ENCODE data around the gene GNG13. TPM values are rescaled to one million over a fixed set of nuclear protein-coding genes. Genes with fewer than 3 reads are reported as not detected.

GNG13 gene
- total RNA-seq, 1 experiment from 2014 or later, result not detected

DNA sequence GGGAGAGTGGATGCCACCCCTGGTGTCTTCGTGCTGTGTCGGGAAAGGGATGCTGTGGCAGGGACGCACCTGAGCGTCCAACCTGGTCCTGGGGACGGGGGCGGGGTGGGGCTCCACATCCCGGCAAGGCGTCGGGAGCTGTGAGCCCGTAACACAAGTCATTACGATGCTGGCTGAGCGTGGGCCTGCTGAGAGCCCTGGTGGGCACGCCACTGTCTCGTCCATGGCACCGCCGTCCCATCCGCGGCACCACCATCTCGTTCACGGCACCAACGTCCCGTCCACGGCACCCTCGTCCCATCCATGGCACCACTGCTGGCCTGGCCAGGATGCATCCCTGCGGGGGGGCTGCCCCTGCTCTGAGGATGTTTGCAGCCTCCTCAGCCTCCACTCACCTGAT, 24.1 kb upstream of the GNG13 start:
- no peak overlapping the region for H4K8ac ChIP-seq (replicated peaks; ENCODE audit: insufficient read length, low read depth, low read length)

More for the DNA sequence above, 24.1 kb upstream of the GNG13 start:
- Mint-ChIP-seq H3K4me1 (peaks cover 16 to 21% of the 10 kb centered on the region in 2 experiments), H3K9me3 (peaks cover 0 to 4% of the 10 kb centered on the region in 2 experiments; a peak in 1 of 5 replicates), H3K27me3 (ENCODE audit: low read depth) (peaks cover 19% of the 10 kb centered on the region), H3K27ac (no peak overlapping the region), H3K36me3 (ENCODE audit: insufficient read depth in 1 of 3, low read depth in 3 of 3) (no peaks in the 10 kb centered on the region), H3K4me3 (no peak overlapping the region)
- no peak overlapping the region for H3K56ac ChIP-seq (ENCODE audit: insufficient read length, low read depth, low read length)
- no peak overlapping the region for H3K27ac ChIP-seq (ENCODE audit: insufficient read length, low read depth, low read length)
- H2BK20ac ChIP-seq (ENCODE audit: low read depth, low read length, poor library complexity, severe bottlenecking), result no peak overlapping the region
- no peaks in the 10 kb centered on the region for H3K9me3 ChIP-seq (ENCODE audit: control insufficient read depth, low read depth, low read length)
- no peak overlapping the region for H3K18ac ChIP-seq (ENCODE audit: insufficient read length, low read depth, low read length)
- H3K23ac ChIP-seq (ENCODE audit: insufficient read length, low read depth, low read length), result no peak overlapping the region
- no peaks in the 10 kb centered on the region for H3K27me3 ChIP-seq (ENCODE audit: insufficient read depth, low read length)
- no peak overlapping the region for H2BK15ac ChIP-seq (ENCODE audit: low read depth, low read length)
- H3K79me1 ChIP-seq (ENCODE audit: insufficient read depth, low read depth, low read length, poor library complexity, severe bottlenecking), result no peaks in the 10 kb centered on the region
- H2BK5ac ChIP-seq (ENCODE audit: insufficient read length, low read length), result no peak overlapping the region
- H3K23me2 ChIP-seq (ENCODE audit: insufficient read length, low read depth, low read length, poor library complexity, severe bottlenecking), result no peaks in the 10 kb centered on the region
- no peak for TF ChIP-seq CTCF (conservative IDR thresholded peaks at IDR 0.05)
- no peaks in the 10 kb centered on the region for H4K20me1 ChIP-seq (ENCODE audit: control insufficient read depth, insufficient read depth, insufficient read length)
- no peak overlapping the region for H2AFZ ChIP-seq (ENCODE audit: low read length)
- no peak overlapping the region for H3K4ac ChIP-seq (ENCODE audit: low read depth, low read length)
- no peak overlapping the region for H4K5ac ChIP-seq (ENCODE audit: insufficient read length, low read depth, low read length)
- H3K9ac ChIP-seq (ENCODE audit: extremely low read depth, insufficient read length, low read length), result no peak overlapping the region
- H3K4me1 ChIP-seq (ENCODE audit: insufficient read depth, low read length), result no peaks in the 10 kb centered on the region
- DNase-seq, result no peak
- no CpG with 5 or more reads among the region's 25 CpGs for WGBS (ENCODE audit: extremely low coverage, insufficient read length, low lambda C conversion rate)
- H2BK12ac ChIP-seq (ENCODE audit: insufficient read length, low read depth, low read length), result no peak overlapping the region
- H3K79me2 ChIP-seq (ENCODE audit: insufficient read depth, low read length), result no peaks in the 10 kb centered on the region
- H2BK120ac ChIP-seq (ENCODE audit: low read depth, low read length, poor library complexity, severe bottlenecking), result no peak overlapping the region
- no peak overlapping the region for H2AK5ac ChIP-seq (ENCODE audit: insufficient read length, low read length)
- no peak overlapping the region for H3T11ph ChIP-seq (ENCODE audit: low read length)
- no peak overlapping the region for H3K4me2 ChIP-seq (ENCODE audit: insufficient read depth, insufficient read length, low read length)
- H4K91ac ChIP-seq (ENCODE audit: insufficient read length, low read depth, low read length), result no peak overlapping the region
- no peak overlapping the region for H3K14ac ChIP-seq (ENCODE audit: insufficient read depth, low read length)
